NCI-H345 treated with DMSO at 0.1 percent for 48 hours (cell line): Measurements from ENCODE around the gene CASP8.
"Not testable (repeated sequence)": the region's sequence is repeated elsewhere in the genome, so short reads cannot be mapped to it uniquely, and the experiment has no call there.

Source experiments
- DNase-seq: peaks from one replicate; lab custom pipeline; 2025; ENCODE audit not compliant: unreplicated experiment; lab: John Stamatoyannopoulos, UW

CASP8 gene

DNA sequence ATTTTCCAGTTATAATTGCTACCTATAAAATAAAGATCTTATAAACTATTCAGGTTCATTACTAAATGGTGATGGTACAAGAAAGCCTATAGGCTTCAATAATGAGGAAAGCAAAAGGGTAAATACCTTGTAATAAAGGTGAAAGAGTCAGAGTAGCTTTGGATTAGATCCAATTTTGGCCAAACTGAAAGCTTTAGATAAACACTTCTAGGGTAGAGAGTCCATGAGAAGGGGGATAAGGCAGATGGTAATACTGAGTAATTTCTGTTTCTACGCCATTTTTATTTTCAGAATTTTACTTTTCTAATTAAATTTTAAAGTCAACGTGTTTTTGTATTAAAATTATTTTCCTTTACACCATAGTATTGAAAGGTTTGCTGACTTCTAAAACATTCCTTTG is 9.4 kb downstream of the CASP8 start:
- no peak for DNase-seq

DNA sequence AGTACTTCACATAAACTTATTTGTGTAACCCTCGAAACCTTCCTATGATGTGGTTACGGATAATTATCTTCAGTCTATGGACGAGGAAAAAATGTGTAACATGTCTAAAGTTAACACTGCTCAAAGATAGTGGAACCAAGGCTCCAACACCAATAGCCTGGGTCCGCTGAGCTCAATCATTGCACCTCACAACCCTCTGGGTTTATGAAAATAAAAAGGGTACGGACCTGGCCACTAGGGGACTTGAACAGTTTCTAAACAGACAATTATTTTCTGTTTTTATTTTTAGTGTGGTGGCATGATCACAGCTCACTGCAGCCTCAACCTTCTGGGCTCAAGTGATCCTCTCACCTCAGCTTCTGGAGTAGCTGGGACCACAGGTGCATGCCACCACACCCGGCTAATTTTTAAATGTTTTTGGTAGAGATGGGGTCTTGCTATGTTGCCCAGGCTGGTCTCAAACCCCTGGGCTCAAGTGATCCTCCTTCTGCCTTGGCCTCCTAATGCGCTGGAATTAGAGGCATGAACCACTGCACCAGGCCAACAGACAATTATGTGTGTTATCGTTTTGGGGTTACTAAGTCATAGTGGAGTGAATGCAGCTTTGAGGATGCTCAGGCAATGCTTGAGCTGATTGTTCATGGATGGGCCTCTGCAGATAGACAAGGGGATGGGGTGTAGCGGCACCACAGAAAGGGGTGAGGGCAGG is 10.1 kb downstream of the CASP8 start:
- DNase-seq, result no peak

DNA sequence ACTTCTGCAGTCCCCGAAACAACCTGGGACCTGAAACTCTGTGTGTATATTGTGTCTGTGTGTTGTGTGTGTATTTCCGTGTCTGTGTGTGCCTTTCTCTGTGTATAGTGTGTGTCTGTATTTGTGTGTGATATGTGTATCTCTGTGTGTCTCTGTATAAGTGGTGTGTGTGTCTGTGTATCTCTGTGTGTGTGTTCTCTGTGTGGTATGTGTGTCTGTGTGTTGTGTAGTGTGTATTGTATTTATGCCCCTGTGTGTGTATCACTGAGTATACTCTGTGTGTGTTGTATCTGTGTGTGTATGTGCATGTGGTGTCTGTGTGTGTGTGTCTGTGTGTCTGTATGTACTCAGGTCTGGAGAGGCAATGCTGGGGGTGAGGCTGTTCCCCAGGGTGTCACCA is 11.6 kb downstream of the CASP8 start:
- DNase-seq, result no peak

DNA sequence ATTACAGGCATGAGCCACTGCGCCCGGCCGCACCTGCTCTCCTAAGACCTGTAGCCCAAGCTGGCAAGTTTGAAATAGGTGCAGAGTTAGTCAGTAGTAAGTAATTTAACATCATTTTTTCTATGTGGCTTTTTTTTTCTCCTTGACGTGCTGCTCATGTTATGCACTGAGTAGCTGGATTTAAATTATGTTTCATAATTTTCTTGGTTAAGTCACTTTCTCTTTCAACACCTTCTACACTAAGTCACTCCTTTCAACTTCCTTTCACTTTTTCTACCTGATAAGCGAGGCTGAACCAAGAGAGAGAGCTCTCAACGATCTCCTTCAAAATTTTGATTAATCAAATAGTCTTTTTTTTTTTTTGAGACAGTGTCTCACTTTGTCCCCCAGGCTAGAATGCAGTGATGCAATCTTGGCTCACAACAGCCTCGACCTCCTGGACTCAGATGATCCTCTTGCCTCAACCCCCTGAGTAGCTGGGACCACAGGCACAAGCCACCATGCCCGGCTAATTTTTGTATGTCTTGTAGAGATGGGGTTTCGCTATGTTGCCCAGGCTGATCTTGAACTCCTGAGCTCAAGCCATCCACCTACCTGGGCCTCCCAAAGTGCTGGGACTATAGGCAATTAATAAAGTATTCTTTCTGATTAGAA is 13.1 kb downstream of the CASP8 start:
- no peak for DNase-seq

DNA sequence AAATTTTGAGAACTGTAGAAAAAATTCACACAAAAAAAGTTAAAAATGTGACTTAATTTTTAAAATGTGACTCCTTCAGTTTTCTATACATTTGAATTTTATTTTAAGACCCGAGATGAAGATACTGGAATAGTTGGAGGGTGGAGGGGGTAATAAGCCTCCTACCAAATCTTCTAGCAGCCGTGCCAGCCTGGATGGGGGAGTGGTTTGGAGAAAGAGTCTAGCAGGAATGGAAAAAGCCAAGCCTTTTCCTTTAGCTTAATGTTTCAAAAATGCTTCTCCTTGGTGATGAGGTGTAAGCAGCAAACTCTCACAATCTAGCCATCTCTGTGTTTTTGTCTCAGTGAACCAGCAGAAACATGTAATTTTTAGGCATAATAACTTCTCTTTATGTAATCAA is 14.7 kb downstream of the CASP8 start:
- no peak for DNase-seq

DNA sequence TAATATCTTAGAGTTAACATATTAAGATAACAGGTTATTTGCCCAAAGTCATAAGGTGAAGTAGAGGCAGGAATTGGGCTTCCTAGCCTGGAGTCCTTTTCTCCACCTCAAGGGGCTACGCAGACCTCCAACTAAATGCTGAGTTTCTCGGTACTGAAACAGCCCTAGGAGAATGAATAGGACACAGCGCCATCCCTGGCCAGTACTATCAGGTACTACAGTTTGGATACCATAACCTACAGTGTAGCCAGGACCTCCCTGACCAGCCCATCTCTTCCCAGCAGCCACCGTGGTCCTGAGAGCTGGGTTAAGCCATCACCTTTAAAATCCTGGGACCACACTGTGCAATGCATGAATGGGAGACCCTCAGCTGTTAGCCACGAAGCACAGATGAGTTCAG is 15.7 kb downstream of the CASP8 start:
- no peak for DNase-seq

DNA sequence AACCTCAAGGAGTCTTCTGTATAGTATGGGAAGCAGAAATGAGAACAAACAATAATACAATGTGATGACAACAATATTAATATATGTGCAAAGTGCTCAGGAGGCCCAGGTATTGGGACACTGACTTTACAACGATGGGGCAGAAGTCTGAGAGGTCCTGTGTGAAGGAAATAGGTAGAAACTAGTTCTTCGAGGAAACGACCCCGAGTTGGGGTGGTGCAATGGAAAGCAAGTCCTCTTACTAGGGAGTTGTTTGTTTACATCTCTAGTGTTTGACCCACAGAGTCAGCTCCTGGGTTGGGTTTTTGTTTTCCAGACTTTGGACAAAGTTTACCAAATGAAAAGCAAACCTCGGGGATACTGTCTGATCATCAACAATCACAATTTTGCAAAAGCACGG is 16.2 kb downstream of the CASP8 start:
- no peak for DNase-seq

DNA sequence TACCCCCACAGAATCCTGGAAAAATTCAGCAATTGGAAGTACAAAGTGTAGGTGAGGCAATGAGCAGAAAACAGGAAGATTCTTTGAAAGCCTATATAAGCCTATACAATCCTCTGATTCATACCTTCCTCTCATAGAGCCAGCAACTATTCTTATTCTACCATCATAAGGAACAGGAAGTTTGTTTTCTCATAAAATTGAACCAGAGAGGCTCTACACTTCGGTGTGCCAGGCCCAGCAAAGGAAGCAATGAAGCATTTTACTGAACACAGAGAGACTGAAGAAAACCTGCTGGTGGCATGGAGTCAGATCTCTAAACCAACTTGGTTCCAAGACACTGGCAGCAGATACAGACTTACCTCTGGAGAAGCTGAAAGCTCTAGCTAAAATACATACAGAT is 18.7 kb downstream of the CASP8 start:
- no peak for DNase-seq

DNA sequence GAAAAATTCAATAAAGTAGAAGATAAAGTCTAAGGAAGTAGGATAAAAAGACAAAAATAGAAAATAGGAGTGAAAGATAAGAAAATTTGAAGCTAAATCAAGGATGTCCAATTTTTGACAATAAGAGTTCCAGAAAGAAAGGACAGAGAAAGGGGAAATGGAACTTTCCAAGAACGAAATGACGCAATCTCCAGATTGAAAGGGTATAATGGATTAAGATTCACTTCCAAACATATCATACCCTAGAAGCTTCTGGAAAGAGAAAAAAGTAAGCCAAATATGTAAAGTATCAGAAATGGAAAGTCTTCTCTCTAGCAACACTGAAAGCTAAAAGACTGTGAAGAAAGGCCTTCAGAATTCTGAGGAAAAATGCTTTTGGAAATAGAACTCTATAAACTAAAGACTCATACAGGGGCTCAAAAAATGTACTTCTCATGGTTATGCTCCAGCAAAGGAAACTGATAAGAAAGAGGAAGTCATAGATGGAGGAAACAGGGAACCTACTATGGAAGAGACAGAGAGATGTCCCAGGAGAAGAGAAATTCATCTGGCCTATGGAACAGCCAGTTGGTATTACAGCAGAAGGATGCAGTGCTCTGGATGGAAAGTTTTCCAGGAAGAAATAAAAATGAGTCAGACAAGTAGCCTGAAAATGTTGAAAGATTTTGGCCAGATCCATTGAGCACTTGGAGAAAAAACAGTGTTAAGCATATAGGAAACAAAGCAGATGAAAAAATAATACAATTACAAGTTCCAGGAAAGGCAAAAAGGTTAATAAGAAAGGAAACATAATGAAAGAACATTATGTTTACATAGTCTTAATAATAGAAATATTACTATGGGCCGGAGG is 20.1 kb downstream of the CASP8 start:
- no peak for DNase-seq

DNA sequence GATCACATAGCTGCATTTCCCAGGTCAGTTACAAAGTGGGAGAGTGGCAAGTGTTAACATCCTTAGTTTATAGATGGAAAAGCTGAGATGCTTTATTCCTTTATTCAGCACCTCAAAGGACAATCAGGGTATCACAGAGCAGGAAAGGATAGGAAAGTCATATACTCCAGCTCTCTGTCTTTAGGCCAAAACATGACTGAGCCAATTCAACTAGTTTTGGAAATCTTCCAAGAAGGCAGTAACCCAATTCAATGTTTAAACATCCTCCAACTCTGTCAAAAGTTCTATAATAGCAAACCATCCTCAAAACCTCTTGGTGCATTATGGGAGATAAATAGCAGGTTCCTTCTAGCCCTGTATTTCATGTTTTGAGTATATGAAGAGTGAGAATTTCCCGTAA is 25.2 kb downstream of the CASP8 start:
- DNase-seq, result no peak

DNA sequence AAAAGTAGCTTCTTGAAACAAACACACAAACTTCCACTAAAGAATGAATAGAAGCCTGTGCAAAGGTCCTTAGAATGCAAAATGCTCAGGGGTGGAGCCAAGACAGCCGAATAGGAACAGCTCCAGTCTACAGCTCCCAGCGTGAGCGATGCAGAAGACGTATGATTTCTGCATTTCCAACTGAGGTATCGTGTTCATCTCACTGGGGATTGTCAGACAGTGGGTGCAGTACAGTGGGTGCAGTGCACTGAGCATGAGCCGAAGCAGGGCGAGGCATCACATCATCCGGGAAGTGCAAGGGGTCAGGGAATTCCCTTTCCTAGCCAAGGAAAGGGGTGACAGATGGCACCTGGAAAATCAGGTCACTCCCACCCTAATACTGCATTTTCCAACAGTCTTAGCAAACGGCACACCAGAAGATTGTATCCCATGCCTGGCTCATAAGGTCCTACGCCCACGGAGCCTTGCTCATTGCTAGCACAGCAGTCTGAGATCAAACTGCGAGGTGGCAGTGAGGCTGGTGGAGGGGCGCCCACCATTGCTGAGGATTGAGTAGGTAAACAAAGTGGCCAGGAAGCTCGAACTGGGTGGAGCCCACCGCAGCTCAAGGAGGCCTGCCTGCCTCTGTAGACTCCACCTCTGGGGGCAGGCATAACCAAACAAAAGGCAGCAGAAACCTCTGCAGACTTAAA is 30.3 kb downstream of the CASP8 start:
- not testable (repeated sequence) for DNase-seq

DNA sequence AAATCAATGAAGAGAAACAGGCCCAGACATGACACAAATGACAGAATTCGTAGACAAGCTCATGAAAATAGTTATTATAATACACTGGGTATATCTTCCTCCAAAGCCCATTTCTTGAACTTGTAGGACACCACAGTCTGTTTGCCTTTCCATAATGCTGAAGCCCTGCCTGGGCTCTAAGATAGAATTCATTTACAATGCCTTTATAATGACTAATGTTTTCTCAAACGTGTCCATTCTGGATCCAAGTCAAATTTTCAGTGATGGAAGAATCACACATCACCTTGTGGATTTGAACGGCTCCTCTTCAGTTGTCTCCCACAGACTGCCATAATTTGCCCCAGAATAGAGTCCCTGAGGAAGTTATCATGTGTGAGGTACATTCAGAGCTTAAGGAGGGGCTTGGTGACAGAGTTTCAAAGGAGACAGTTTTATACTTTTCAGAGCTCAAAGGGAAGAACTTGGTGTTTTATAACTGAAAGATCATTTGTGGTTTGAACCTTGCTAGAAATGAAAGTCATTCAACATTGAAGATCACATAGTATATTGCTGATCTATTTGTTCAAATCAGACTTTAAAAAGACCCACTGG is 38.2 kb downstream of the CASP8 start:
- DNase-seq, result no peak

DNA sequence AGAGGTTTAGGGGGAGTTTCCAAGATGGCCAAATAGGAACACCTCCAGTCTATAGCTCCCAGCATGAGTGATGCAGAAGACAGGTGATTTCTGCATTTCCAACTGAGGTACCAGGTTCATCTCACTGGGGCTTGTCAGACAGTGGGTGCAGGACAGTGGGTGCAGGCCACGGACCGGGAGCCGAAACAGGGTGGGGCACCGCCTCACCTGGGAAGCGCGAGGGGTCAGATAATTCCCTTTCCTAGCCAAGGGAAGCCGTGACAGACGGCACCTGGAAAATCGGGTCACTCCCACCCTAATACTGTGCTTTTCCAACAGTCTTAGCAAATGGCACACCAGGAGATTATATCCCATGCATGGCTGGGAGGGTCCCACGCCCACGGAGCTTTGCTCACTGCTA is 39.6 kb downstream of the CASP8 start:
- not testable (repeated sequence) for DNase-seq

DNA sequence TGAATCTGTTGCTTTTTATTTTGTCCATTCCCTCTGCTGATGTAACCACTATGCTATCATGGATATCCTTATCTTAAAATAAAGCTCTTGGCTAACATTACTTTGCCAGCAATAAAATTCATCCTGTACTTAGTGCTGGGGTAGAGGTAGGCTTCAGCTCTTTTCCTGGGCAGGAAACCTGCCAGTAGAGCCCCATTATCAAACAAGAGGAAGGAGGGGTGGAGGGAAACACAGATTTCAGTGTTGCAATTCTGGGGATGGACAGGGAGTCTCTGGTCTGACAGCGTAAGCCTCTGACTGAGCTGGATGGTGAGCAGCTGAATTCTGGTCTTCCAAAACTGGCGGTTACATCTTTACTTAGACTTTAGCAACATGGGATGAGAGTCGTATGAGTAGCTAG is 47.5 kb downstream of the CASP8 start:
- no peak for DNase-seq

DNA sequence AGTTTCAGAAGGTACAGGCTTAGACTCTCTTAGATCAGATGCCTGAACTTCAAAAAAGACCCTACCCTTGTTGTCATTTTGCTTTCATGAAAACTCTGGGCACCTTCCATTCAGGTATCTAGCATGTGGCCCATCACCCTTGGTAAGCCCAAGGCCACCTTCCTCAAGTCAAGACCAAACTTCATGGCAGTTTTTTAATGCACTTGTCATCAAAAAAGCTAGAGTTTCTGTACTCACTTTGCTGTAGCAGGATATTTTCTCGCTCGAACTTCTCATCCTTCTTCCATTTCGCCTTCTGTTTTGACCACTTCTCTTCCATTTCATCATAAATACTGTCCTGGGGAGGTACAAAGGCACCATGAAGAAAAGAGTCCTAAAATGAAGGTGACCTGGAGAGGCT is 48.6 kb downstream of the CASP8 start:
- DNase-seq, result no peak

DNA sequence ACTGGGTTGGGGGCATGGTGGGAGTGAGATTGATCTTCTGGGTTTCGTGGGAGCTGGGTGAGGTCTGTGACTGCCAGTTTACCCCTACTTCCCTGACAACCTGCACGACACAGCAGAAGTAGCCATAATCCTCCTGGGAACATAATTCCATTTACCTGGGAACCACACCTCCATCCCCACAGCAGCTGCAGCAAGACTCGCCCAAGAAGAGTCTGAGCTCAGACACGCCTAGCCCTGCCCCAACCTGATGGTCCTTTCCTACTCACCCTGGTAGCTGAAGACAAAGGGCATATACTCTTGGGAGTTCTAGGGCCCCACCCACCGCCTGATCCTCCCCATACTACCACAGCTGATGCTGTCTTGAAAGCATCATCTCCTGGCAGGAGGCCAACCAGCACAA is 53.0 kb downstream of the CASP8 start:
- no peak for DNase-seq

DNA sequence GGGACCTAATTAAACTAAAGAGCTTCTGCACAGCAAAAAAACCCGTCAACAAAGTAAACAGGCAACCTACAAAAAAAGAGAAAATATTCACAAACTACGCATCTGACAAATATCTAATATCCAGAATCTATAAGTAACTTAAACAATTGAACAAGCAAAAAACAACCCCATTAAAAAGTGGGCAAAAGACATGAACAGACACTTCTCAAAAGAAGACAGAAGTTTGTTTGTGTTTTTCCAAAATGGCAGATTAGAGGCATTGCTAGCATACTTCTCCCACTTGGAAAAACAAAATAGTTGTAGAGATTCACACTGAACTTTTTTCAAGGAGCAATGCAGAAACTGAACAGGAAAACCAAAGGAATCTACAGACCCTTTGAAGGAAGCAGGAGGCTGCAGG is 59.2 kb downstream of the CASP8 start:
- no peak for DNase-seq

DNA sequence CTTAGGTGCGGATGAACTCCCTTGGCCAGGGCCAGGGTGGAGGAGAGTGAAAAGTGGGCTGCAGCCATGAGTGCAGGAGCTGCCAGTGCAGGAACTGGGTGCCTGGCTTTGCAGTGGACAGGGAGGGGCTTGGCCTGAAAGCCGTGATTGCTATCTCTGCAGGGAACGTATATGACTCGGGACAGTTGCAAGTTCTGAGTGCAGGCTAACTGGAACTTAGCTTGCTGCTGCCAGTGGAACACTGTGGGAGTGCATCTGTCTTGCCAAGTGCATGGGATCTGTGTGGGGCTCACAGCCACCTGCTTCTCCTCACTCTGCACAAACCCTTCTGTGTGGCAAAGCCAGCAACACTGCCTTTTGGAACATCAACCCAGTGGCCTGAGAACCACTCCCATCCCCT is 59.9 kb downstream of the CASP8 start:
- DNase-seq, result no peak

DNA sequence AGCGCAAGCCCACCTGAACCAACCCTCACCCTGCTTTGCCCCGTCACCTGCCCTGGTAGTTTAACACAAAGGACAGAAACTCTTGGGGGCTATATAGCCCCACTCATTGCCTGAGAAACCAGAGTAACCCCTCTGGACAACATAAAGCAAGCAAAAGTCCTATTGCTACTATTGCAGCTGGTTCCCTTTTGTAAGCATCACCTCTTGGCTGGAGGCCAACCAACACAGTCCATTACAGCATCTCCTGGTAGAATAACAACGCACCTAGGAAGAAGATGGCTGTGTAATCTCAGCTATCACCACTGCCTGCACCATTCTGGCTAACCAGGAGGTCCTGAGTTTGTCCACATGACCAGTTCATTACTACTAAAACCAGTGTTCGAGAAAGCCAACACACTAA is 60.4 kb downstream of the CASP8 start:
- no peak for DNase-seq

DNA sequence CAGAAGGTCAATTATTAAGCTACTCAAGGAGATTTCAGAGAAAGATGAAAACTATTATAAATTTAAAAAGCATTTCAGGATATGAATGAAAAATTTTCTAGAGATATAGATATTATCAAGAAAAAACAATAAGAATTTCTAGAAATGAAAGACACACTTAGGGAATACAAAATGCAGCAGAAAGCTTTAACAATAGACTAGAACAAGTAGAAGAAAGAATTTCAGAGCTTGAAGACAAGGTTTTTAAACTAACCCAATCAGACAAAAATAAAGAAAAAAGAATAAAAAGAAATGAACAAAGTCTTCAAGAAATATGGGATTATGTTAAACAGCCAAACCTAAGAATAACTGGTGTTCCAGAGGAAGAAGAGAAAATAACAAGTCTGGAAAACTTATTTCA is 62.4 kb downstream of the CASP8 start:
- no peak for DNase-seq

DNA sequence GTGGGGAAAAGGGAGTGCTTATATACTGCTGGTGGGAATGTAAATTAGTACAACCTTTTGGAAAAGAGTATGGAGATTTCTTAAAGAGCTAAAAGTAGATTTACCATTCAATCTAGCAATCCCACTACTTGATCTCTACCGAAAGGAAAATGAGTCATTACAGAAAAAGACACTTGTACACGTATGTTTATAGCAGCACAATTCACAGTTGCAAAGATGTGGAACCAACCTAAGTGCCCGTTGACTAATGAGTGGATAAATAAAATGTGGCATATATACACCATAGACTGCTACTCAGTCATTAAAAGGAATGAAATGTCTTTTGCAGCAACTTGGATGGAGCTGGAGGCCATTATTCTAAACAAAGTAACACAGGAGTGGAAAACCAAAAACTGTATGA is 67.3 kb downstream of the CASP8 start:
- no peak for DNase-seq
